GM21737 (cell line): ENCODE measurements around the gene KDM1A.

Source experiments
- ATAC-seq: cut with Tn5 transposase; IDR thresholded peaks from one replicate; pipeline ENCODE4 v1.9.1; 2021; ENCODE audit warnings: mild to moderate bottlenecking, moderate library complexity; ENCODE audit not compliant: unreplicated experiment

Gene KDM1A

GRCh38 chr1:23103001-23103889, 84.0 kb downstream of the KDM1A start:
- ATAC-seq: no peak

GRCh38 chr1:23108918-23109533, 89.8 kb downstream of the KDM1A start:
- no peak for ATAC-seq

GRCh38 chr1:23110391-23110790, 91.1 kb downstream of the KDM1A start:
- ATAC-seq: no peak

- no peak for ATAC-seq
These were observed 92.6 kb downstream of the KDM1A start for GRCh38 chr1:23111600-23112535.

- ATAC-seq: peak; percentile 30
These were observed 95.3 kb downstream of the KDM1A start for GRCh38 chr1:23114424-23115079.

GRCh38 chr1:23116216-23116836, 97.1 kb downstream of the KDM1A start:
- no peak for ATAC-seq

- ATAC-seq: no peak
These were observed 97.8 kb downstream of the KDM1A start for GRCh38 chr1:23116921-23117699.

- no peak for ATAC-seq
These were observed 99.1 kb downstream of the KDM1A start for GRCh38 chr1:23118407-23118806.

- no peak for ATAC-seq
These were observed 99.9 kb downstream of the KDM1A start for GRCh38 chr1:23118957-23119792.

GRCh38 chr1:23120383-23120782, 101.1 kb downstream of the KDM1A start:
- no peak for ATAC-seq

GRCh38 chr1:23122023-23122748, 102.9 kb downstream of the KDM1A start:
- ATAC-seq: no peak

- ATAC-seq: no peak
These were observed 103.5 kb downstream of the KDM1A start for GRCh38 chr1:23122796-23123195.

- ATAC-seq: no peak
These were observed 104.3 kb downstream of the KDM1A start for GRCh38 chr1:23123528-23123927.

GRCh38 chr1:23124259-23125026, 105.2 kb downstream of the KDM1A start:
- no peak for ATAC-seq

- no peak for ATAC-seq
These were observed 106.2 kb downstream of the KDM1A start for GRCh38 chr1:23125489-23125888.

GRCh38 chr1:23126200-23126599, 106.9 kb downstream of the KDM1A start:
- ATAC-seq: no peak

- no peak for ATAC-seq
These were observed 107.5 kb downstream of the KDM1A start for GRCh38 chr1:23126801-23127200.
